ENCODE data around the gene GPHN. TPM values are rescaled to one million over a fixed set of nuclear protein-coding genes. Genes with fewer than 3 reads are reported as not detected.
A peak's percentile ranks its signal among the peaks of the same experiment; 100 is the strongest.

The GPHN gene
- total RNA-seq, 1 experiment from 2014 or later: 23.4 TPM

DNA sequence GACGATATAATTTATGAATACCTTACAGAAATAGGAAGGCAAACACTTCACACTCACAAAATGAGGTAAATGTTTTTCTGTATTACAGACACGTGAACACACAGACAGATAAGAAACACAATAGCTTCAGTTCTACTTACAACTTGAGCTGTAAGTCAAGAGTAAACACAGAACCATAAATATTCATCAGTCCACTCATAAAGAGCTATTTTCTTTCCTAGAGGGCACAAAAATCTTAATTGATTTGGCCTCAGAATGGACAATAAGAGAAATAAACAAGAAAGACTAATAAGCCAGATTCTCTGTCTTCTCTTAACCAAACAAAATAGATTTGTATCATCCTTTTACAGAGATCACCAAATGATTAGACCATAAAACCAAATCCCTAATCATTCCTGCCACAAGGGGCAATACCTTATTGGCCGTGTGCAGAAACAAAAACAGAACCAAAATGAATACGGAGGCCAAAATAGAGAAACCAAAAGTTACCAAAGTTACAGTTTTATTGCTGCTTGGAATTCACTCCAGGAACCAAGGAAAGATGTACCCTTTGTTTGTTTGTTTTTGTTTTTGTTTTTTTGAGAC lies 643.2 kb downstream of the GPHN start:
- H2AFZ ChIP-seq (ENCODE audit: low read length): no peak overlapping the region
- TF ChIP-seq, protein P1, sequence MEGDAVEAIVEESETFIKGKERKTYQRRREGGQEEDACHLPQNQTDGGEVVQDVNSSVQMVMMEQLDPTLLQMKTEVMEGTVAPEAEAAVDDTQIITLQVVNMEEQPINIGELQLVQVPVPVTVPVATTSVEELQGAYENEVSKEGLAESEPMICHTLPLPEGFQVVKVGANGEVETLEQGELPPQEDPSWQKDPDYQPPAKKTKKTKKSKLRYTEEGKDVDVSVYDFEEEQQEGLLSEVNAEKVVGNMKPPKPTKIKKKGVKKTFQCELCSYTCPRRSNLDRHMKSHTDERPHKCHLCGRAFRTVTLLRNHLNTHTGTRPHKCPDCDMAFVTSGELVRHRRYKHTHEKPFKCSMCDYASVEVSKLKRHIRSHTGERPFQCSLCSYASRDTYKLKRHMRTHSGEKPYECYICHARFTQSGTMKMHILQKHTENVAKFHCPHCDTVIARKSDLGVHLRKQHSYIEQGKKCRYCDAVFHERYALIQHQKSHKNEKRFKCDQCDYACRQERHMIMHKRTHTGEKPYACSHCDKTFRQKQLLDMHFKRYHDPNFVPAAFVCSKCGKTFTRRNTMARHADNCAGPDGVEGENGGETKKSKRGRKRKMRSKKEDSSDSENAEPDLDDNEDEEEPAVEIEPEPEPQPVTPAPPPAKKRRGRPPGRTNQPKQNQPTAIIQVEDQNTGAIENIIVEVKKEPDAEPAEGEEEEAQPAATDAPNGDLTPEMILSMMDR (conservative IDR thresholded peaks at IDR 0.05; ENCODE audit: low read depth, low read length): peak; percentile 67
- no peak for TF ChIP-seq EZH2phosphoT487 (IDR thresholded peaks at IDR 0.05; ENCODE audit: borderline replicate concordance, low read length)
- H4K20me1 ChIP-seq (ENCODE audit: low read length): no peaks in the 10 kb centered on the region
- ATAC-seq (peak; percentile 43; the same call in 1 of the 2 replicates), DNase-seq (peak; percentile 36)
- H3K9ac ChIP-seq (ENCODE audit: low read length): no peak overlapping the region
- ChIA-PET CTCF (no interaction called here), POLR2A (ENCODE audit: unreplicated experiment) (no interaction called here)
- no peaks in the 10 kb centered on the region for H3K9me3 ChIP-seq (ENCODE audit: low read length)
- H3K36me3 ChIP-seq (ENCODE audit: low read depth, low read length): no peaks in the 10 kb centered on the region
- no peak overlapping the region for H3K27ac ChIP-seq (ENCODE audit: low read length)
- no TSS peak for BruUV-seq (replicated peaks)
- no peaks in the 10 kb centered on the region for H3K4me1 ChIP-seq (ENCODE audit: insufficient read depth, low read length)
- intact Hi-C loops (cut with micrococcal nuclease): no loop called here
- H3K4me2 ChIP-seq (ENCODE audit: low read length): no peak overlapping the region
- H3K27me3 ChIP-seq (ENCODE audit: low read length): no peaks in the 10 kb centered on the region
- H3K9me2 ChIP-seq (replicated peaks; ENCODE audit: low read length): no peaks in the 10 kb centered on the region
- H3K79me2 ChIP-seq (ENCODE audit: low read length): no peaks in the 10 kb centered on the region
- no peak overlapping the region for H3K4me3 ChIP-seq (ENCODE audit: low read length)
- no peaks in the 10 kb centered on the region for H3F3A ChIP-seq (ENCODE audit: low read length, unreplicated experiment)

DNA sequence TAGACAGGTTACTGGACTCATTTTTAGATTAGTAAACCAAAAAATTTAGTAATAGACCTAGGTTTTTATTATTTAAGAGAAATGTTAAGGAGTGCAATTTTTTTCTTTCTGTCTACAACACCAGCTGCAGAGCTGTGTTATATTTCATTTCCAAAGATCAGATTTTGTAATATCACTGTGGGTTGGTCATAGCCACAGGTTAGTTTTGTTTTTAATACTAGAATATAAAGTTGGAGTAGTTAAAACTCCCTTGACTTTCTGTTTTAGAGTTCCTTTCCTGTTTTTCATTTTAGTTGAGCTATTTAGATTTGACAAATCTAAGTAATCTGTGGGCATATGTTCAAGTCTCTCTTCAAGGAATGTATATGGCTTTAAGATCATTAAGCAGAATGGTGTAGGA lies 650.6 kb downstream of the GPHN start:
- Histone ChIP-seq H3K9me3 (ENCODE audit: low read length) (no peaks in the 10 kb centered on the region), H3K4me2 (ENCODE audit: low read length) (no peak overlapping the region), H3F3A (ENCODE audit: low read length, unreplicated experiment) (no peaks in the 10 kb centered on the region), H3K4me1 (ENCODE audit: insufficient read depth, low read length) (no peaks in the 10 kb centered on the region), H3K36me3 (ENCODE audit: low read depth, low read length) (no peaks in the 10 kb centered on the region), H3K79me2 (ENCODE audit: low read length) (no peaks in the 10 kb centered on the region), H3K4me3 (ENCODE audit: low read length) (no peak overlapping the region), H3K27me3 (ENCODE audit: low read length) (no peaks in the 10 kb centered on the region), H4K20me1 (ENCODE audit: low read length) (no peaks in the 10 kb centered on the region), H2AFZ (ENCODE audit: low read length) (no peak overlapping the region), H3K27ac (ENCODE audit: low read length) (no peak overlapping the region), H3K9me2 (replicated peaks; ENCODE audit: low read length) (no peaks in the 10 kb centered on the region), H3K9ac (ENCODE audit: low read length) (no peak overlapping the region)
- no peak for DNase-seq
- no TSS peak for BruUV-seq (replicated peaks)
- intact Hi-C loops (cut with micrococcal nuclease): no loop called here
- ChIA-PET CTCF (interaction anchor here (1.0 kb wide), 1 partner anchor 127 kb away, joined by 3 read pairs; no protein-coding TSS in a partner anchor), POLR2A (ENCODE audit: unreplicated experiment) (interaction anchor here (0.5 kb wide), 1 partner anchor 1669 kb away, joined by 3 read pairs; no protein-coding TSS in a partner anchor)
- TF ChIP-seq EZH2 (IDR thresholded peaks at IDR 0.05; ENCODE audit: low read length, unreplicated experiment) (no peak), EZH2phosphoT487 (IDR thresholded peaks at IDR 0.05; ENCODE audit: borderline replicate concordance, low read length) (no peak)
- TF ChIP-seq, protein P1 (conservative IDR thresholded peaks at IDR 0.05; ENCODE audit: low read depth, low read length): no peak
- no peak for ATAC-seq

DNA sequence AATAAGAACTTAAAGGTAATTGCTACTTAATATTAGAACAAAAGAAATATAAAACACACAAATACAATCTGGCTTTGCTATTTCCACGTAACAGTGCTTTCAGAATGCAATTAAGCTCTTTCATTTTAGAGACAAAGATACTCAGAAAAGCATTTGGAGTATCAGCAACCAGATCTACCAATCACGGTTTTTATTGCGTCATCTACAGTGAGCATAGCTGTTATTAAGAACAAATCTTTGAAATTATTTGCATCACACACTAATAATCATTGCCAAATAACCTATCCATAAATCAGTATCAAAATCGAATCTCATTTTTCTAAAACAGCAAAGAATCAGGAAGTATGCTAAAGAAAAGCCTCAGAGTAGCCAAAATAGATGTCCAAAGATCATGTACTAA lies 654.4 kb downstream of the GPHN start:
- H2AFZ ChIP-seq (ENCODE audit: low read length): no peak overlapping the region
- no peaks in the 10 kb centered on the region for H4K20me1 ChIP-seq (ENCODE audit: low read length)
- ChIA-PET POLR2A (ENCODE audit: unreplicated experiment) (no interaction called here), CTCF (interaction anchor here (1.5 kb wide), 1 partner anchor 123 kb away, joined by 5 read pairs; no protein-coding TSS in a partner anchor)
- no peaks in the 10 kb centered on the region for H3K79me2 ChIP-seq (ENCODE audit: low read length)
- BruUV-seq (replicated peaks): no TSS peak
- H3K4me3 ChIP-seq (ENCODE audit: low read length): no peak overlapping the region
- ATAC-seq (no peak), DNase-seq (no peak)
- H3K4me1 ChIP-seq (ENCODE audit: insufficient read depth, low read length): peaks cover 3% of the 10 kb centered on the region
- no peaks in the 10 kb centered on the region for H3K36me3 ChIP-seq (ENCODE audit: low read depth, low read length)
- no peak overlapping the region for H3K4me2 ChIP-seq (ENCODE audit: low read length)
- H3K9me2 ChIP-seq (replicated peaks; ENCODE audit: low read length): no peaks in the 10 kb centered on the region
- H3K27ac ChIP-seq (ENCODE audit: low read length): no peak overlapping the region
- intact Hi-C loops (cut with micrococcal nuclease): no loop called here
- no peaks in the 10 kb centered on the region for H3K27me3 ChIP-seq (ENCODE audit: low read length)
- no peaks in the 10 kb centered on the region for H3K9me3 ChIP-seq (ENCODE audit: low read length)
- no peaks in the 10 kb centered on the region for H3F3A ChIP-seq (ENCODE audit: low read length, unreplicated experiment)
- H3K9ac ChIP-seq (ENCODE audit: low read length): no peak overlapping the region
- TF ChIP-seq EZH2 (IDR thresholded peaks at IDR 0.05; ENCODE audit: low read length, unreplicated experiment) (no peak), EZH2phosphoT487 (IDR thresholded peaks at IDR 0.05; ENCODE audit: borderline replicate concordance, low read length) (no peak)
- TF ChIP-seq, protein P1 (conservative IDR thresholded peaks at IDR 0.05; ENCODE audit: low read depth, low read length): no peak

Data from PC-3 (cell line).